ENCODE data around the gene ACOT7. TPM values are rescaled to one million over a fixed set of nuclear protein-coding genes. Genes with fewer than 3 reads are reported as not detected.
"Not testable (repeated sequence)": the region's sequence is repeated elsewhere in the genome, so short reads cannot be mapped to it uniquely, and the experiment has no call there.

ACOT7 gene
- total RNA-seq, 1 experiment from 2014 or later = 151 TPM

DNA sequence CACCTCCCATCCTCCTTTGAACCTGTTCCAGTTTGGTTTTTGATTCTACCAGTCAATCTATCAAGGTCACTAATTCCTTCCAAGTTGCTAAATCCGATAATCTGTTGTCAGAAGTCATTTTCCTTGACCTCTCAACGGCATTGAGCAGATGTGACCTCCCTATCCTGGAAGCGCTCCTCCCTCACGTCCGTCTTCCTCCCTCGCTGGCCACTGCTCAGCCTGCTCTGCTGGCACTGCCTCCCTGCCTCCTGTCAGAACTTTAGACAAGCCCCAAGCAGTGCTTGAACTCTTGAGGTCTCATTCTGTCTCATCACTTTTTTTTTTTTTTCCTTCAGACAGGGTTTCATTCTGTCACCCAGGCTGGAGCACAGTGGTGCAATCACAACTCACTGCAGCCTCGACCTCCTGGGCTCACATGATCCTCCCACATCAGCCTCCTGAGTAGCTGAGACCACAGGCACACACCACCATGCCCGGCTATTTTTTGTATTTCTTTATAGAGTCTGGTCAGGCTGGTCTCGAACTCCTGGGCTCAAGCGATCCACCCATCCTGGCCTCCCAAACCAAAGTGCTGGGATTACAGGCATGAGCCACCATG is 4.4 kb upstream of the ACOT7 start (continued):
- TF ChIP-seq ZNF396 (CRISPR knock-in tag; IDR thresholded peaks at IDR 0.05; ENCODE audit: borderline replicate concordance) (no peak), NFYB (CRISPR knock-in tag; conservative IDR thresholded peaks at IDR 0.05; ENCODE audit: low read depth) (no peak)

DNA sequence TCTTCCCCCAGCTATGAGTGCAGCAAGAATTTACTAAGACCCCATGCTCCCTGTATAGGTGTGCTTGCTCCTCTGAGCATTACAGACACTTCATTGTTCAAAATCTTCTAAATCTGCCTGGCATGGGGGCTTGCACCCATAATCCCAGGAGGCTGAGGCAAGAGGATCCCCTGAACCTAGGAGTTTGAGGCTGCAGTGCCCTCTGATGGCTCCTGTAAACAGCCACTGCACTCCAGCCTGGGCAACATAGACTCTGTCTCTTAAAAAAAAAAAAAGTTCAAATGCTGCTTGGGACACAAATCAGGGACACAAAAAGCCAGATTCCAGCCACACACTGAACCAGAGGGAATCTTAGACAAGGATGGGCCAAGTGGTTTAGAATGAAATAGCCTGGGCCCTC is 3.4 kb upstream of the ACOT7 start:
- ChIA-PET CTCF (interaction anchor here (0.7 to 1.0 kb wide), 2 partner anchors 39 to 45 kb away, joined by 3 to 4 read pairs; no protein-coding TSS in a partner anchor), POLR2A (interaction anchor here (0.7 kb wide), 1 partner anchor 947 kb away, joined by 3 read pairs; no protein-coding TSS in a partner anchor)
- ATAC-seq = no peak
- no peaks in the 10 kb centered on the region for H3K36me3 Mint-ChIP-seq
- H3K27ac Mint-ChIP-seq = no peak overlapping the region
- peaks cover 12% of the 10 kb centered on the region for H3K27me3 Mint-ChIP-seq (ENCODE audit: low read depth)
- no peak overlapping the region for H3K4me3 Mint-ChIP-seq
- peaks cover 6% of the 10 kb centered on the region; the same call in 1 of the 2 replicates for H3K9me3 Mint-ChIP-seq
- peaks cover 11% of the 10 kb centered on the region for H3K4me1 Mint-ChIP-seq
- no peak for DNase-seq (ENCODE audit: low spot score)
- TF ChIP-seq NR1H2 (CRISPR knock-in tag; IDR thresholded peaks at IDR 0.05) = no peak

DNA sequence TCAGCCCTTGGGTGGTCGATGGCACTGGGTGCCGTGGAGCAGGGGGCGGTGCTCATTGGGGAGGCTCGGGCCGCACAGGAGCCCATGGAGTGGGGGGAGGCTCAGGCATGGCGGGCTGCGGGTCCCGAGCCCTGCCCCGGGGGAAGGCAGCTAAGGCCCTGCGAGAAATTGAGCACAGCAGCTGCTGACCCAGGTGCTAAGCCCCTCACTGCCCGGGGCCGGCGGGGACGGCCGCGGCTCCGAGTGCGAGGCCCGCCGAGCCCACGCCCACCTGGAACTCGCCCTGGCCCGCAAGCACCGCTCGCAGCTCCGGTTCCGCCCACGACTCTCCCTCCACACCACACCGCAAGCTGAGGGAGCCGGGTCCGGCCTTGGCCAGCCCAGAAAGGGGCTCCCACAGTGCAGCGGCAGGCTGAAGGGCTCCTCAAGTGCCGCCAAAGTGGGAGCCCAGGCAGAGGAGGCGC is 2.2 kb upstream of the ACOT7 start:
- POLR2A ChIA-PET; H3K27me3 Mint-ChIP-seq (ENCODE audit: low read depth); ATAC-seq; DNase-seq (ENCODE audit: low spot score); H3K4me3 Mint-ChIP-seq; H3K9me3 Mint-ChIP-seq; H3K36me3 Mint-ChIP-seq; H3K27ac Mint-ChIP-seq: not testable (repeated sequence)
- H3K4me1 Mint-ChIP-seq = peaks cover 15% of the 10 kb centered on the region
- CTCF ChIA-PET = interaction anchor here (1.5 to 6.0 kb wide), 3 partner anchors 19 to 38 kb away, joined by 3 to 35 read pairs (median 31); no protein-coding TSS in a partner anchor

DNA sequence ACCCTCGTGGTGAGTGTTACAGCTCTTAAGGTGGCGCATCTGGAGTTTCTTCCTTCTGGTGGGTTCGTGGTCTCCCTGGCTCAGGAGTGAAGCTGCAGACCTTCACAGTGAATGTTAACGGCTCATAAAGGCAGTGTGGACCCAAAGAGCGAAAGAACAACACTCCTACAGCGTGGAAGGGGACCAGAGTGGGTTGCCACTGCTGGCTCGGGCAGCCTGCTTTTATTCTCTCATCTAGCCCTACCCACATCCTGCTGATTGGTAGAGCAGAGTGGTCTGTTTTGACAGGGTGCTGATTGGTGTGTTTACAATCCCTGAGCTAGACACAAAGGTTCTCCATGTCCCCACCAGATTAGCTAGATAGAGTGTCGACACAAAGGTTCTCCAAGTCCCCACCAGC is 1.6 kb upstream of the ACOT7 start:
- ChIA-PET CTCF (interaction anchor here (1.3 to 6.0 kb wide), 6 partner anchors 20 to 159 kb away, joined by 3 to 35 read pairs (median 4); partner anchors contain the start of genes NOL9 and TAS1R1), POLR2A (interaction anchor here (0.7 to 2.5 kb wide), 3 partner anchors 11 to 150 kb away, joined by 3 to 12 read pairs (median 3); no protein-coding TSS in a partner anchor)
- DNase-seq (ENCODE audit: low spot score); ATAC-seq; H3K9me3 Mint-ChIP-seq; H3K27ac Mint-ChIP-seq; H3K27me3 Mint-ChIP-seq (ENCODE audit: low read depth); H3K36me3 Mint-ChIP-seq: not testable (repeated sequence)
- Mint-ChIP-seq H3K4me3 (peak overlapping the region; percentile 79; the same call in 1 of the 2 replicates), H3K4me1 (peaks cover 15% of the 10 kb centered on the region)
- peak; percentile 36 for TF ChIP-seq NFYB (CRISPR knock-in tag; conservative IDR thresholded peaks at IDR 0.05; ENCODE audit: low read depth)

DNA sequence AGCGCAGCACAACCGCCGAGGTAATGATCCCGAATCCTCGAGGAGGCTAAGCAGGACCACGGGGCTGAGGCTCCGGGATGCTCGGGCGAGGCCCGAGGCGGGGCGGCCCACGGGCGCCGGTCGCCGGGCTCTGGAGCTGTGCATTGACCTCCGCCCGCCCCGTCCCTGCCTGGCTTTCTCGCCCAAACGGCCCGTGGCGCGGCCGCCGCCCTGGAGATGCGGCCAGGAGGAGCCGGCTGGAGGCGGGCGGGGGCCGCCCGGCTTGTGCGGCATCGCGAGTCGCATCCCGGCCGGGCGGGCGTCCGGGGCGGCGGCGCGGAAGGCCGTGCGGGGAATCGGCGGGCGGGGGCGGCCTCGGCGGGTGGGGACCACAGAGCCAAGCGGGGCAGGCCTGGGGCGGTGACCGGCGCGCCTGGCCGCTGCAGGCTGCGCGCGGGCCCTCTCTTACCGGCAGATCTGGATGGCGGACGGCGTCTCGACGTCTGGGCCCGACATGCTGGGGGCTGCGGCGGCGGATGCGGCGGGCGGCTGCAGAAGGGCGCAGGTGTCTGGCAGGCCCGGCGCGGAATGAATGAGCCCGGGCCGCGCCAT is 663 bp downstream of the ACOT7 start:
- Mint-ChIP-seq H3K4me1 (peaks cover 18% of the 10 kb centered on the region), H3K9me3 (peaks cover 9% of the 10 kb centered on the region; the same call in 1 of the 2 replicates), H3K27ac (no peak overlapping the region), H3K36me3 (peaks cover 3% of the 10 kb centered on the region; the same call in 1 of the 2 replicates), H3K27me3 (ENCODE audit: low read depth) (peaks cover 9% of the 10 kb centered on the region), H3K4me3 (peak overlapping the region; percentile 80)
- ChIA-PET CTCF (interaction anchor here (1.0 to 6.0 kb wide), 24 partner anchors 8 to 647 kb away, joined by 3 to 35 read pairs (median 5); partner anchors contain the start of genes HES2, NOL9 and TAS1R1), POLR2A (interaction anchor here (0.5 to 2.5 kb wide), 3 partner anchors 9 to 131 kb away, joined by 3 to 12 read pairs (median 7); no protein-coding TSS in a partner anchor)
- ATAC-seq (peak; percentile 1; the same call in 1 of the 2 replicates), DNase-seq (ENCODE audit: low spot score) (no peak)
- TF ChIP-seq KAT7 (CRISPR knock-in tag; IDR thresholded peaks at IDR 0.05; ENCODE audit: borderline replicate concordance) (peak; percentile 68; the same call in 1 of the 2 replicates), FOXJ3 (CRISPR knock-in tag; IDR thresholded peaks at IDR 0.05; ENCODE audit: borderline replicate concordance) (no peak), TEAD1 (CRISPR knock-in tag; IDR thresholded peaks at IDR 0.05) (0 out of 2 replicates have a peak, but pooled peaks have one; percentile 33), ZNF416 (CRISPR knock-in tag; IDR thresholded peaks at IDR 0.05) (no peak), ATF1 (CRISPR knock-in tag; IDR thresholded peaks at IDR 0.05) (no peak), JUN (CRISPR knock-in tag; IDR thresholded peaks at IDR 0.05) (peak; percentile 63; the same call in 1 of the 2 replicates), TP53 (CRISPR knock-in tag; IDR thresholded peaks at IDR 0.05) (peak; percentile 70; the same call in 1 of the 2 replicates), CBFB (CRISPR knock-in tag; IDR thresholded peaks at IDR 0.05; ENCODE audit: low read depth) (0 out of 2 replicates have a peak, but pooled peaks have one; percentile 59), ZNF232 (CRISPR knock-in tag; IDR thresholded peaks at IDR 0.05) (0 out of 2 replicates have a peak, but pooled peaks have one; percentile 26), IRF2 (CRISPR knock-in tag; IDR thresholded peaks at IDR 0.05; ENCODE audit: borderline replicate concordance, low read depth) (no peak), FOXK1 (CRISPR knock-in tag; IDR thresholded peaks at IDR 0.05) (0 out of 2 replicates have a peak, but pooled peaks have one; percentile 10), SMAD4 (CRISPR knock-in tag; IDR thresholded peaks at IDR 0.05) (0 out of 2 replicates have a peak, but pooled peaks have one; percentile 17), ZNF121 (CRISPR knock-in tag; IDR thresholded peaks at IDR 0.05) (peak; percentile 100), CREM (CRISPR knock-in tag; IDR thresholded peaks at IDR 0.05) (peak; percentile 36; the same call in 1 of the 2 replicates)
- TF ChIP-seq, protein P1, sequence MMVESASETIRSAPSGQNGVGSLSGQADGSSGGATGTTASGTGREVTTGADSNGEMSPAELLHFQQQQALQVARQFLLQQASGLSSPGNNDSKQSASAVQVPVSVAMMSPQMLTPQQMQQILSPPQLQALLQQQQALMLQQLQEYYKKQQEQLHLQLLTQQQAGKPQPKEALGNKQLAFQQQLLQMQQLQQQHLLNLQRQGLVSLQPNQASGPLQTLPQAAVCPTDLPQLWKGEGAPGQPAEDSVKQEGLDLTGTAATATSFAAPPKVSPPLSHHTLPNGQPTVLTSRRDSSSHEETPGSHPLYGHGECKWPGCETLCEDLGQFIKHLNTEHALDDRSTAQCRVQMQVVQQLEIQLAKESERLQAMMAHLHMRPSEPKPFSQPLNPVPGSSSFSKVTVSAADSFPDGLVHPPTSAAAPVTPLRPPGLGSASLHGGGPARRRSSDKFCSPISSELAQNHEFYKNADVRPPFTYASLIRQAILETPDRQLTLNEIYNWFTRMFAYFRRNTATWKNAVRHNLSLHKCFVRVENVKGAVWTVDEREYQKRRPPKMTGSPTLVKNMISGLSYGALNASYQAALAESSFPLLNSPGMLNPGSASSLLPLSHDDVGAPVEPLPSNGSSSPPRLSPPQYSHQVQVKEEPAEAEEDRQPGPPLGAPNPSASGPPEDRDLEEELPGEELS (CRISPR knock-in tag; IDR thresholded peaks at IDR 0.05) = peak; percentile 44; the same call in 1 of the 2 replicates
- TF ChIP-seq, protein P2, sequence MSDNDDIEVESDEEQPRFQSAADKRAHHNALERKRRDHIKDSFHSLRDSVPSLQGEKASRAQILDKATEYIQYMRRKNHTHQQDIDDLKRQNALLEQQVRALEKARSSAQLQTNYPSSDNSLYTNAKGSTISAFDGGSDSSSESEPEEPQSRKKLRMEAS (CRISPR knock-in tag; IDR thresholded peaks at IDR 0.05) = no peak
- TF ChIP-seq, protein P3, sequence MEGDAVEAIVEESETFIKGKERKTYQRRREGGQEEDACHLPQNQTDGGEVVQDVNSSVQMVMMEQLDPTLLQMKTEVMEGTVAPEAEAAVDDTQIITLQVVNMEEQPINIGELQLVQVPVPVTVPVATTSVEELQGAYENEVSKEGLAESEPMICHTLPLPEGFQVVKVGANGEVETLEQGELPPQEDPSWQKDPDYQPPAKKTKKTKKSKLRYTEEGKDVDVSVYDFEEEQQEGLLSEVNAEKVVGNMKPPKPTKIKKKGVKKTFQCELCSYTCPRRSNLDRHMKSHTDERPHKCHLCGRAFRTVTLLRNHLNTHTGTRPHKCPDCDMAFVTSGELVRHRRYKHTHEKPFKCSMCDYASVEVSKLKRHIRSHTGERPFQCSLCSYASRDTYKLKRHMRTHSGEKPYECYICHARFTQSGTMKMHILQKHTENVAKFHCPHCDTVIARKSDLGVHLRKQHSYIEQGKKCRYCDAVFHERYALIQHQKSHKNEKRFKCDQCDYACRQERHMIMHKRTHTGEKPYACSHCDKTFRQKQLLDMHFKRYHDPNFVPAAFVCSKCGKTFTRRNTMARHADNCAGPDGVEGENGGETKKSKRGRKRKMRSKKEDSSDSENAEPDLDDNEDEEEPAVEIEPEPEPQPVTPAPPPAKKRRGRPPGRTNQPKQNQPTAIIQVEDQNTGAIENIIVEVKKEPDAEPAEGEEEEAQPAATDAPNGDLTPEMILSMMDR (IDR thresholded peaks at IDR 0.05) = no peak
